ENCODE results near the gene CLTA.
"Not testable (repeated sequence)": the region's sequence is repeated elsewhere in the genome, so short reads cannot be mapped to it uniquely, and the experiment has no call there.

The CLTA gene

DNA sequence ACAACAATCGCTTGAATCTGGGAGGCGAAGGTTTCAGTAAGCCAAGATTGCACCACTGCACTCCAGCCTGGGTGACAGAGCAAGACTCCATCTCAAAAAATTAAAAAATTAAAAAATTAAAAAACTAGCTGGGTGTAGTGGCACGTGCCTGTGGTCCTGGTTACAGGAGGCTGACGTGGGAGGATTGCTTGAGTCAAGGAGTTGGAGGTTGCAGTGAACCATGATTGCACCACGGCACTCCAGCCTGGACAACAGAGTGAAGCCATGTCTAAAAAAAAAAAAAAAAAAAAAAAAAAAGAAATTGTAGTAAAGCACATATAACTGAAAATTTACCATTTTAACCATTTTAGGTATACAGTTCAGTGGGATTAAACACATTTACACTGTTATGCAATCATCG lies 34.6 kb upstream of the CLTA start:
- H3K36me3 ChIP-seq (ENCODE audit: control insufficient read depth in 5 of 5, insufficient read depth in 5 of 5, low read length in 5 of 5), result peaks cover 0 to 23% (median 11%) of the 10 kb centered on the region in 5 donors
- H3K27me3 ChIP-seq (ENCODE audit: control insufficient read depth in 5 of 5, insufficient read depth in 4 of 5, low read length in 5 of 5), result no peaks in the 10 kb centered on the region
- H3K4me1 ChIP-seq (ENCODE audit: control insufficient read depth in 5 of 5, insufficient read depth in 5 of 5, low read length in 5 of 5), result peaks cover 5 to 56% (median 44%) of the 10 kb centered on the region in 5 donors
- H3K4me3 ChIP-seq (ENCODE audit: low read depth in 1 of 5, low read length in 5 of 5), result no peak overlapping the region
- no peaks in the 10 kb centered on the region for H3K9me3 ChIP-seq (ENCODE audit: control insufficient read depth in 5 of 5, low read length in 5 of 5)
- H3K9ac ChIP-seq (ENCODE audit: low read length in 5 of 5), result no peak overlapping the region
- no peak overlapping the region for H3K27ac ChIP-seq (ENCODE audit: low read depth, low read length)

DNA sequence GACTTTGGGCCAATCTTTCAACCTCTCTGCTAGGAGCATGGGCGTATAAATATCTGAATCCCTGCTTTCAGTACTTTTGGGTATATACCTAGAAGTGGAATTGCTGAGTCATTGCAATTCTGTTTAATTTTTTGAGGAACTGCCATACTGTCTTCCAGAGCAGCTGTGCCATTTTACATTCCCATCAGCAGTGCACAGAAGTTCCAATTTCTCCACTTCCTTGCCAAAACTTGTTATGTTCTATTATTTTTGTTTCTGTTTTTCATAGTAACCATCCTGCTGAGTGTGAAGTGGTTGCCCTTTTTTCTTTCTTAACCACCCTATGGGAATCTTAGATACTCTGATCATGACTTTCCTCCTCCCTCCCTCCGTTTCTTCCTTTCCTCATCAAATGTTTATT lies 32.6 kb upstream of the CLTA start:
- H3K4me1 ChIP-seq (ENCODE audit: control insufficient read depth in 5 of 5, insufficient read depth in 5 of 5, low read length in 5 of 5), result peaks cover 3 to 52% (median 38%) of the 10 kb centered on the region in 5 donors
- H3K27ac ChIP-seq (ENCODE audit: low read depth, low read length), result peak overlapping the region; percentile 9
- no peak overlapping the region for H3K4me3 ChIP-seq (ENCODE audit: low read depth in 1 of 5, low read length in 5 of 5)
- H3K9ac ChIP-seq (ENCODE audit: low read length in 5 of 5), result no peak overlapping the region
- peaks cover 0 to 18% (median 5%) of the 10 kb centered on the region in 5 donors for H3K36me3 ChIP-seq (ENCODE audit: control insufficient read depth in 5 of 5, insufficient read depth in 5 of 5, low read length in 5 of 5)
- no peaks in the 10 kb centered on the region for H3K27me3 ChIP-seq (ENCODE audit: control insufficient read depth in 5 of 5, insufficient read depth in 4 of 5, low read length in 5 of 5)
- H3K9me3 ChIP-seq (ENCODE audit: control insufficient read depth in 5 of 5, low read length in 5 of 5), result no peaks in the 10 kb centered on the region

DNA sequence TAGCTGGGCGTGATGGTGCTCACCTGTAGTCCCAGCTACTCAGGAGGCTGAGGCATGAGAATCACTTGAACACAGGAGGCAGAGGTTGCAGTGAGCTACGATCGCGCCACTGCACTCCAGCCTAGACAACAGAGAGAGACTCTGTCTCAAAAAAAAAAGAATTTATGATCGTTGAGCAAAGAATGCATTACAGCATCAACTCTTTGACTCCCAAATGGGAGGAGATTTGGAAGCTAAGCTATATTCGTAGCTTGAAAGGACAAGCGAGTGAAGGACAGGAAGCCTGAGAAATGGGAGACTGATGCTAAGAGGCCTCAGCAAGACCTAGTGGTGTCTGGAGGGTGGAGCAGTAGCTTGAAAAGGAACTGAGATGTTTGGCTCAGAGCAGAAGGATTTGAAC lies 31.8 kb upstream of the CLTA start:
- Histone ChIP-seq H3K27me3 (ENCODE audit: control insufficient read depth in 5 of 5, insufficient read depth in 4 of 5, low read length in 5 of 5) (no peaks in the 10 kb centered on the region), H3K9me3 (ENCODE audit: control insufficient read depth in 5 of 5, low read length in 5 of 5) (no peaks in the 10 kb centered on the region), H3K9ac (ENCODE audit: low read length in 5 of 5) (no peak overlapping the region), H3K4me3 (ENCODE audit: low read depth in 1 of 5, low read length in 5 of 5) (no peak overlapping the region), H3K36me3 (ENCODE audit: control insufficient read depth in 5 of 5, insufficient read depth in 5 of 5, low read length in 5 of 5) (peaks cover 0 to 15% (median 5%) of the 10 kb centered on the region in 5 donors), H3K4me1 (ENCODE audit: control insufficient read depth in 5 of 5, insufficient read depth in 5 of 5, low read length in 5 of 5) (peaks cover 3 to 53% (median 42%) of the 10 kb centered on the region in 5 donors), H3K27ac (ENCODE audit: low read depth, low read length) (peak overlapping the region; percentile 9)

DNA sequence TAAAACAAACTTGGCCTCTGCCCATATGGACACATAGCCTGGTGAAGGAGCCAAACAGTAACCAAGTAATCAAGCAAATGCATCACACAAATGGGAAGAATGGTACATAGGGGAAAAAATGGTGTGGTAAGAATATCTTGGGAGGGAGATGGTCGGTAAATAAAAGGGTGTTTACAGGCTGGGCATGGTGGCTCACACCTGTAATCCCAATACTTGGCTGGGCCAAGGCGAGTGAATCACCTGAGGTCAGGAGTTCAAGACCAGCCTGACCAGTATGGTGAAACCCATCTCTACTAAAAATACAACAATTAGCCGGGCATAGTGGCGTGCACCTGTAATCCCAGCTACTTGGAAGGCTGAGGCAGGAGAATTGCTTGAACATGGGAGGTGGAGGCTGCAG lies 31.2 kb upstream of the CLTA start:
- not testable (repeated sequence) for H3K9ac ChIP-seq (ENCODE audit: low read length in 5 of 5); H3K4me3 ChIP-seq (ENCODE audit: low read depth in 1 of 5, low read length in 5 of 5); H3K27ac ChIP-seq (ENCODE audit: low read depth, low read length); H3K27me3 ChIP-seq (ENCODE audit: control insufficient read depth in 5 of 5, insufficient read depth in 4 of 5, low read length in 5 of 5); H3K9me3 ChIP-seq (ENCODE audit: control insufficient read depth in 5 of 5, low read length in 5 of 5)
- peaks cover 0 to 47% (median 39%) of the 10 kb centered on the region in 5 donors for H3K4me1 ChIP-seq (ENCODE audit: control insufficient read depth in 5 of 5, insufficient read depth in 5 of 5, low read length in 5 of 5)
- H3K36me3 ChIP-seq (ENCODE audit: control insufficient read depth in 5 of 5, insufficient read depth in 5 of 5, low read length in 5 of 5), result peaks cover 0 to 15% (median 5%) of the 10 kb centered on the region in 5 donors

DNA sequence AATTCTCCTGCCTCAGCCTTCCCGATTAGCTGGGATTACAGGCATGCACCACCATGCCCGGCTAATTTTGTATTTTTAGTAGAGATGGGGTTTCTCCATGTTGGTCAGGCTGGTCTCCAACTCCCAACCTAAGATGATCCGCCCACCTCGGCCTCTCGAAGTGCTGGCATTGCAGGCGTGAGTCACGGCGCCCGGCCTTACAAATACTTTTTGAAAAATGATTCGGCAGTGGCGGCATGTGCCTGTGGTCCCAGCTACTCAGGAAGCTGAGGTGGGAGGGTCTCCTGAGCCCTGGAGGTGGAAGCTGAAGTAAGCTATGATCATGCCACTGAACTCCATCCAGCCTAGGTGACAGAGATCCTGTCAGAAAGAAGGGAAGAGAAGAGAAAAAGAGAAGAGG lies 30.6 kb upstream of the CLTA start:
- Histone ChIP-seq H3K4me1 (ENCODE audit: control insufficient read depth in 5 of 5, insufficient read depth in 5 of 5, low read length in 5 of 5) (peaks cover 0 to 43% (median 33%) of the 10 kb centered on the region in 5 donors), H3K36me3 (ENCODE audit: control insufficient read depth in 5 of 5, insufficient read depth in 5 of 5, low read length in 5 of 5) (peaks cover 0 to 15% (median 5%) of the 10 kb centered on the region in 5 donors)
- H3K27me3 ChIP-seq (ENCODE audit: control insufficient read depth in 5 of 5, insufficient read depth in 4 of 5, low read length in 5 of 5); H3K9me3 ChIP-seq (ENCODE audit: control insufficient read depth in 5 of 5, low read length in 5 of 5); H3K9ac ChIP-seq (ENCODE audit: low read length in 5 of 5); H3K4me3 ChIP-seq (ENCODE audit: low read depth in 1 of 5, low read length in 5 of 5); H3K27ac ChIP-seq (ENCODE audit: low read depth, low read length): not testable (repeated sequence)

DNA sequence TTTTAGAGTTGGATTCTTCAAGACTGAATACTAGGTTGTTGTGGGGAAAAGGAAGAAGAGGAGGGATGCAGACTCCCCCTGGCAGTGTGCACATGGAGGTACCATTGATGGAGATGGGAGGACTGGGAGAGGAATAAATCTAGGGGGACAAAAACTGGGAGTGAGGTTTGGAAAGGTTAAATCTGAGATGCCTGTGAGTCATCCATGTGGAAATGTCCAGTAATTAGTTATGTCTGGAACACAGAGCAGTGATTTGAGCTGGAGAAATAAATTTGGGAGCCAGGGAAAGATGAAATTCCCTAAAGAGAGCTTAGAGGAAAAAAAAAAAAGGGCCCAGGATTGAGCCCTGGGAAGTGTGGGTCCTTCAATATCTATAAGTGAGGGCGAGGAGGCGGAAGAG lies 29.5 kb upstream of the CLTA start:
- Histone ChIP-seq H3K36me3 (ENCODE audit: control insufficient read depth in 5 of 5, insufficient read depth in 5 of 5, low read length in 5 of 5) (peaks cover 0 to 15% (median 5%) of the 10 kb centered on the region in 5 donors), H3K27me3 (ENCODE audit: control insufficient read depth in 5 of 5, insufficient read depth in 4 of 5, low read length in 5 of 5) (no peaks in the 10 kb centered on the region), H3K9ac (ENCODE audit: low read length in 5 of 5) (no peak overlapping the region), H3K4me3 (ENCODE audit: low read depth in 1 of 5, low read length in 5 of 5) (no peak overlapping the region), H3K4me1 (ENCODE audit: control insufficient read depth in 5 of 5, insufficient read depth in 5 of 5, low read length in 5 of 5) (peaks cover 0 to 45% (median 31%) of the 10 kb centered on the region in 5 donors), H3K27ac (ENCODE audit: low read depth, low read length) (peak overlapping the region; percentile 16), H3K9me3 (ENCODE audit: control insufficient read depth in 5 of 5, low read length in 5 of 5) (no peaks in the 10 kb centered on the region)

DNA sequence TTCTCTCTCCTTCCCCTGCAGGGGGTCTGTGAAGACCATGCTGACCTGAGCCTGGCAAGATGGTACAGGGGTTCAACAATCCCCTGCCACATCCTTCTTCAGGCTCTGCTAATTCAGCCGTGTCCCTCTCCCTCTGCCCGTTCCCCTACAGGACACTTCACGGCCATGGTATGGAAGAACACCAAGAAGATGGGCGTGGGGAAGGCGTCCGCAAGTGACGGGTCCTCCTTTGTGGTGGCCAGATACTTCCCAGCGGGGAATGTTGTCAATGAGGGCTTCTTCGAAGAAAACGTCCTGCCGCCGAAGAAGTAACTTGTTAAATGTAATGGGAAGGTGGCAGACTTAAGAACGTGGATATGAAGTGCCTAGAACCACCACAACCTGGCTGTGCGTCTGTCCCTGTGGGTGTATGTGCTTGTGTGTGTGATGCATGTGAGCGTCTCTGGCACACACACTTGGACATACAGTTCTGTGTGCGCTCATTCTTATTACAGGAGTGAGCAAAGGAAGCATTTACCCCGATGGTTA lies 28.4 kb upstream of the CLTA start:
- peaks cover 0 to 52% (median 34%) of the 10 kb centered on the region in 5 donors for H3K4me1 ChIP-seq (ENCODE audit: control insufficient read depth in 5 of 5, insufficient read depth in 5 of 5, low read length in 5 of 5)
- no peaks in the 10 kb centered on the region for H3K27me3 ChIP-seq (ENCODE audit: control insufficient read depth in 5 of 5, insufficient read depth in 4 of 5, low read length in 5 of 5)
- no peak overlapping the region for H3K4me3 ChIP-seq (ENCODE audit: low read depth in 1 of 5, low read length in 5 of 5)
- H3K9ac ChIP-seq (ENCODE audit: low read length in 5 of 5), result no peak overlapping the region
- H3K36me3 ChIP-seq (ENCODE audit: control insufficient read depth in 5 of 5, insufficient read depth in 5 of 5, low read length in 5 of 5), result peaks cover 0 to 10% (median 2%) of the 10 kb centered on the region in 5 donors
- no peaks in the 10 kb centered on the region for H3K9me3 ChIP-seq (ENCODE audit: control insufficient read depth in 5 of 5, low read length in 5 of 5)
- no peak overlapping the region for H3K27ac ChIP-seq (ENCODE audit: low read depth, low read length)

DNA sequence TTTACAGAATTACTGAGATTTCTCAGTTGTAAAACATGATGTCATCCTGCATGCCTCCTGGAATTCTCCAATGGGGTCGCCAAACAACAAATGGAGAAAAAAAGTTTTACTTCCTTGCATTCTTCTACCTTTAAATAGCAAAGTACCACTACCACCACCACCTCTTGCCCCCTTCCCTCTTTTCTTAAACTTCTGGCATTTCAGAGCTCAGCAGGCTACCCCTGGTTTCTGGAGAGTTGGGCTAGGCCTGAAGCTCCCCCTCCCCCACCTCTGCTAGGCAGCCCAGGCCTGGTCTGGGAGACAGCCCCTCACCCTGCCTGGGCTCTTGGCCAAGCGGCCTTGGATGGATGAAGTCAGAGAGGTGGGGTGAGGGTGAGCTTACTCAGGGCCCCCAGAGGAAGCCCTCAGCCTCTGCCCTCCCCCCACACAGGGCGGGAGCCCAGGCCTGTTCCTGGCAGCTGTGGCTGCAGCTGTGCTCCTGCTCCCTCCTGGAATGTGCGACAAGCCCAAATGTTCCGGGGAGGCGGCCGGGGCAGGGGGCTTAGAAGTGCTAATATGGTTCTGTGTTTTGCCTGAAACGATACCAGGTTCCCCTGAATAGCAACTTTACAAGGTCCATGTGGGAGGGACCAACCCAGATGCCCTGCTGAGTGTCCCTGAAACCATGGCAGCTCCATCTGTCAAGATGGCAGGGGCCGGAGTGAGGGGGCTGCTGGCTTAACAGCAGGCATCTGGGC lies 27.5 kb upstream of the CLTA start:
- H3K27ac ChIP-seq (ENCODE audit: low read depth, low read length), result peak overlapping the region; percentile 69
- H3K9me3 ChIP-seq (ENCODE audit: control insufficient read depth in 5 of 5, low read length in 5 of 5), result no peaks in the 10 kb centered on the region
- no peaks in the 10 kb centered on the region for H3K27me3 ChIP-seq (ENCODE audit: control insufficient read depth in 5 of 5, insufficient read depth in 4 of 5, low read length in 5 of 5)
- peaks cover 0 to 47% (median 30%) of the 10 kb centered on the region in 5 donors for H3K4me1 ChIP-seq (ENCODE audit: control insufficient read depth in 5 of 5, insufficient read depth in 5 of 5, low read length in 5 of 5)
- H3K4me3 ChIP-seq (ENCODE audit: low read depth in 1 of 5, low read length in 5 of 5), result no peak overlapping the region
- H3K36me3 ChIP-seq (ENCODE audit: control insufficient read depth in 5 of 5, insufficient read depth in 5 of 5, low read length in 5 of 5), result peaks cover 0 to 10% (median 2%) of the 10 kb centered on the region in 5 donors
- H3K9ac ChIP-seq (ENCODE audit: low read length in 5 of 5), result peak overlapping the region in 3 of 5 donors; percentile 6 to 35 (median 8)

DNA sequence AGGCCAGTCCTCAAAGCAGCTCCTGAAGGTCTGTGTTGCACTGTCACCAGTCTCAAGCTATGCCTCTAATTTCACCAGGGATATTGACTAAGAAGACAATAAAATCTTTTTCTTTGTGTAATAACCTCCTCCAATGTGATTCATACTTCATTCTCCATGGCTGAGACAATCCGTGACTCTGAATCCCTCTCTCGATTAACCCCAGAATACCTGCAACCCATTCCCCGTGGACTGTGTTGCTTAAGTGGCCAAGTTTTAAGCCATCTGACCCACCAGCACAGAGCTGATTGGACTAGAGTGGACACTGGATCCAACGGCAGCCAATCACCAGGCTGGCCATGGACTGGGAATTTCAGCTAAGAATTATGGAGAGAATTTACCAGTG lies 26.9 kb upstream of the CLTA start:
- Histone ChIP-seq H3K36me3 (ENCODE audit: control insufficient read depth in 5 of 5, insufficient read depth in 5 of 5, low read length in 5 of 5) (peaks cover 0 to 10% (median 2%) of the 10 kb centered on the region in 5 donors), H3K4me1 (ENCODE audit: control insufficient read depth in 5 of 5, insufficient read depth in 5 of 5, low read length in 5 of 5) (peaks cover 0 to 42% (median 28%) of the 10 kb centered on the region in 5 donors), H3K9ac (ENCODE audit: low read length in 5 of 5) (peak overlapping the region in 2 of 5 donors; percentile 8 to 35), H3K9me3 (ENCODE audit: control insufficient read depth in 5 of 5, low read length in 5 of 5) (no peaks in the 10 kb centered on the region), H3K4me3 (ENCODE audit: low read depth in 1 of 5, low read length in 5 of 5) (no peak overlapping the region), H3K27ac (ENCODE audit: low read depth, low read length) (peak overlapping the region; percentile 69), H3K27me3 (ENCODE audit: control insufficient read depth in 5 of 5, insufficient read depth in 4 of 5, low read length in 5 of 5) (no peaks in the 10 kb centered on the region)

DNA sequence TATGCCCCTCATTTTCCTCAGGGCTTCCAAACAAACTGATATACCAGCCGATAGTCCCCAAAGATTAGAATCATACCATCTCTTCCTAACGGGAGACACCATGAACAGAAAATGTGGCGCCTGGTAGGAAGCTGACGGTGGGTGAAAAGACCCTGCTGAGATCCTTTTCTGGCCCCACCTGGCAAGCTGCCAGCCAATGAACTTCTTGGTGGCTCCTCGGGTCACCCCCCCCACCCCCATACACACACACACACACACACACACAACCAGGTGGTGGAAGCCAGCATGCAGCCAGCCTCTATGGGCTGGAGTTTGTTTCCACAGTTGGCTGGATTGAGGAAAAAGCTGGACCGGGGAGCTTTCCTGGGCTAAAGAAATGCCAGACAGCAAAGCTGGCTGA lies 26.3 kb upstream of the CLTA start:
- Histone ChIP-seq H3K27ac (ENCODE audit: low read depth, low read length) (peak overlapping the region; percentile 69), H3K9ac (ENCODE audit: low read length in 5 of 5) (no peak overlapping the region), H3K36me3 (ENCODE audit: control insufficient read depth in 5 of 5, insufficient read depth in 5 of 5, low read length in 5 of 5) (peaks cover 0 to 10% (median 2%) of the 10 kb centered on the region in 5 donors), H3K4me3 (ENCODE audit: low read depth in 1 of 5, low read length in 5 of 5) (no peak overlapping the region), H3K9me3 (ENCODE audit: control insufficient read depth in 5 of 5, low read length in 5 of 5) (no peaks in the 10 kb centered on the region), H3K27me3 (ENCODE audit: control insufficient read depth in 5 of 5, insufficient read depth in 4 of 5, low read length in 5 of 5) (no peaks in the 10 kb centered on the region), H3K4me1 (ENCODE audit: control insufficient read depth in 5 of 5, insufficient read depth in 5 of 5, low read length in 5 of 5) (peaks cover 0 to 36% (median 22%) of the 10 kb centered on the region in 5 donors)

All from subcutaneous abdominal adipose tissue (tissue), 5 donors.